Measurements from ENCODE around the gene LPCAT3.
A peak's percentile ranks its signal among the peaks of the same experiment; 100 is the strongest.
"Not testable (repeated sequence)": the region's sequence is repeated elsewhere in the genome, so short reads cannot be mapped to it uniquely, and the experiment has no call there.

The LPCAT3 gene

DNA sequence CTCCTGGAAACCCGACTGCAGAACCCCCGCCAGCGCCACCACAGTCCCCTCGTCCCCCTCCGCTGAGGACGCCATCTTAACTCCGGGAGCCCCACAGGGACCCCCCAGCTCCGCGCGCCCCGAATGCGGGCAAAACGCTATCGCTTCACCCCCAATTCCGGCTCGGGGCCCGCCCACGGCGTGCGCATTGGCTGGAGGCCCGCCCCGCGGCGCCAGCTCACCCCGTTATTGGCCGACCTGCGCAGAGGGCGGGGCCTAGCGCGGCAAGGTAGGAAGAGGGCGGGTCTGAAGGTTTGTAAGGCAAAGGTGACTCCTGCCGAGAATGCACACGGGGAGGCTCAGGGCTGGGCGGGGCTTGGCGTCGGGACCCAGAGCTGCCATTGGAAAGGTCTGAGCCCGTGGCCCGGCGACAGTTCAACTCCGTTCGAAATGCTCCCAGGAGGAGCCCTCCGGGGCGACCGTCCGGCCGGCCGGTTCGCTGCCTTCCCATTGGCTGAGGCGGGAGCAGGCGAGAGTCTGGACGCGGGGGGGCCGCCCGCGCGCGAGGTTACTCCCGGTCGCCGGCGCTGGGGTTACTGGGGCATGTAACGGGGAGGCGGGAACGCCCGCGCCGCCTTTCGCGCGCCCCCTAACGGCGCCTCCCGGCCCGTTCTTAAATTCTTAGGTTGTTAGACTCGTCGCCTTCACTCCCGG is at the start of gene LPCAT3:
Gene LPCAT3, minus strand, starts transcription at position 127 of the 693 bp plus-strand sequence. Its CDS starts 52 bp downstream, at position 75.
- ATAC-seq: peak; percentile 98
- DNase-seq: peak; percentile 97

GRCh38 chr12:7067096-7067495 is 48.8 kb upstream of the LPCAT3 start:
- no peak for ATAC-seq
- DNase-seq: no peak

GRCh38 chr12:7066596-7066995 is 48.3 kb upstream of the LPCAT3 start:
- no peak for ATAC-seq
- DNase-seq: no peak

GRCh38 chr12:7065073-7065623 is 46.9 kb upstream of the LPCAT3 start:
- DNase-seq (no peak), ATAC-seq (no peak)

DNA sequence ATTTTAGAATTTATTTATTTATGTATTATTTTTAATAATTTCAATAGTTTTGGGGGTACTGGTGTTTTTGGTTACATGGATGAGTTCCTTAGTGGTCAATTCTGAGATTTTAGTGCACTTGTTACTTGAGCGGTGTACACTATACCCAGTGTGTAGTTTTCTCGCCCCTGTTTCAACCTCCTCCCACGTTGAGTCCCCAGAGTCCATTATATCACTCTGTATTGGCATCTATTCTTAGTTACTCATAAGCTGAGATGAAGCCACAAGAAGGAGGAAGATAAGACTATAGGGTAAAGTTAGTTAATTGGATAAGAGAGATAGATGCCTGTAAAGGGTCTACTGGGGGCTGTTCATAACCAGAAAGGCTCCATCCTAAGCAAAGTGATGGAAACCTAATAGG is 46.2 kb upstream of the LPCAT3 start:
- no peak for DNase-seq
- no peak for ATAC-seq

DNA sequence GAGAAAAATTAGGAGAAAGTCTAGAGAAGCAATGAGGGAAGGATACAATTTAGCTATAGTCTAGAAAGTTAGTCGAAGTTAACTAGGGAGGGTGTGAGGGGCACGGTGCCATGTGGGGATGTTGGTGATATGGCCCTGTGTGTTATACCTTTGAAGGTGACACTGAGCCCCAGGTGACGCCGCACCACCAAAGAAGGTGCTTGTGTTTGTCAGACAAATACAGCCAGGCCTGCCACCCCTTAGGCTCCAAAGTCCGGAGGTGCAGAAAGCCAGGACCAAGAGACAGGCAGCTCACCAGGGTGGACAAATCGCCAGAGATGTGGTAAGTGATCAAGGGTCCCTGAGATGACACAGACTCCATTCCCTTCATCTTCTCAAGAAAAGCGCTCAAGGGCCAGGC is 43.3 kb upstream of the LPCAT3 start:
- DNase-seq: no peak
- ATAC-seq: no peak

DNA sequence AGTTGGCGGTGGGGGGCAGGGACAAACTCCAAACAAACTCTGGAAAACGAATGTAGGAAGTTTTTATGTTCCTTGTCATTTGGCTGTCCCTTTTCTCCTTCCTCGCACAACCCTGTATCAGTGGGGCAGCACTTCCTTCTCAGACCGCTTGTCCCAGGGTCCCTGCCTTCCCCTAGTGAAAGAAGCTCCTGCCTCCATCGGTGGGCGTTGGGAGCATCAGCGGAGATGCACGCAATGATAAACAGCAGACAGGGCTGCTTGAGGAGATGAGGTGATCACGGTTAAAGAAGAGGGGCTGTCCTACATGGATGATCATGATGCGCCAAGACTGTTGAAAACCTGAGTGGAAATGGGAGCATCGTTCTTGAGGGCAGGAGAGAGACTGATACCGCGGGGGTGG is 42.9 kb upstream of the LPCAT3 start:
- ATAC-seq (no peak), DNase-seq (no peak)

DNA sequence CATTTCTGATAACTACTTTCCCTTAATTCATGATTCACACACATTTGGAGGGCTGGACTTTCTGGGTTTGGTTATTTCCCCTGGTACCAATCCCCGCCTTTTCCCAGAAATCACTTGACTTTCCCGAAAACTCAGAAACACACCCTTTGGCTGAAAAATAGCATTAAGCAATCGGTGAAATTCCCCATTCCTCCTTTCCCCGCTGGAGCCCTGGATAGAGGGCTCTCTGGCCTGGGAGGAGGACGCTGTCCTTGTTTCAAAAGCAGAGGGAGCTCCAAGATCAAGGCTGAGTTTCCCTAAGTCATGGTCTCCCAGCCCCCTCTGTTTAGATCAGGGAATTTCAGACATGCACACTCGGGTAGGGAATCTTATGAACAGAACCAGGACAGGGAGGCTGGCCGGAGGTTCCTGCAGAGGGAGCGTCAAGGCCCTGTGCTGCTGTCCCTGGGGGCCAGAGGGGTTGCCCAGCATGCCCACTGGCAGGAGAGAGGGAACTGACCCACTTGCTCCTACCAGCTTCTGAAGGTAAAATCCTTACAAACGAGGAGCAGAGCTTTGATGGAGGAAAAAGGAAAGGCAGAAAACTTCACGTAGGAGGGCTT is 42.2 kb upstream of the LPCAT3 start, which contains the start of gene C1S:
Gene C1S, plus strand, starts transcription at position 366 of the 602 bp plus-strand sequence. CDS start 1,195 bp downstream, outside the sequence.
- ATAC-seq (no peak), DNase-seq (no peak)

DNA sequence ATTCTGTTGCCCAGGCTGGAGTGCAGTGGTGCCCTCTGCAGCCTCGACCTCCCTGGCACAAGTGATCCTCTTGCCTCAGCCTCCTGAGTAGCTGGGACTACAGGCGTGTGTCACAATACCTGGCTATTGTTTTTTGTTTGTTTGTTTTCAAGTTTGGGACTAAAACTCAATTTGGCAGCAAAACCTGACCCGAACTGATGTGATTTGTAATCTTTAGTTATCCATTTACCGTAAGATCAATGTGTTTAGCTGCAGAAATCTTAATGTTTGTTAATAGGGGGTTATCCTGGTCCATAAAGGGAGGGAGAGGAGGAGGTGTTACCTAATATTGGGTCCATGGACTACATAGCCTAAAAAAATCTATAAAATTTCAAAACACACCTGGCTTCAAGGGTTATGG is 41.5 kb upstream of the LPCAT3 start:
- ATAC-seq: no peak
- no peak for DNase-seq

- DNase-seq (no peak), ATAC-seq (no peak)
Observed at GRCh38 chr12:7058850-7059395, 40.6 kb upstream of the LPCAT3 start.

DNA sequence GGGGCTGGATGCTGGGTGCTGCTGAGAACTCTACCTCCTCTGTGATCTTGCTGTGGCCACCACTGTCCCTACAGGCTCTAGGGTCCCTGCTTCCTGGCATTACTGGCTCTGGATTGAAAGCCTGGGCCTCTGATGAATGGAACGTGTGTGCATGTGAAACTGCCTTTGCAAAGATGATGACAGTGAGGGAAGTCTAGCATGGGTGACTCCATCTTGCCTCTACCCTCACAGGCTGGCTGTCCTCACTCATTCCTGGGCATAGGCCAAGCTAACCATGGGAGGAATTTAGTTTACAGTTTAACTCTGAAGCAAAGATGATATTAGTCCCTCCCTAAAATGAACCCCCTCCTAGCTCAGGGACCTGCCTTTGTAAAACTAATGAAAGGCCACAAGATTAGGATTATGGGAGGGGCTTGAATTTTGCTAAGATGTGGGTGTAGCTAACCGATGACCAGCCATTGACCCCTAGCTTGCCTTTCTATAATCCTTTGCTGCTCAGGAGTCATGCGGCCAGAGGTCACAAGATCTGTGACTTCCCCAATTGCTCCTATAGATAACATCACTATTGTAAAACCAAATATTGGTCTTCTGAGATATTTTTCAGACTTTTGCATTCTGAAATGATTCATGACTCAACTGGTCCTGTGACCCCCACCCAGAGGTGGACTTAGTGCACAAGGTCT is 40.0 kb upstream of the LPCAT3 start:
- no peak for ATAC-seq

GRCh38 chr12:7055736-7056135 is 37.5 kb upstream of the LPCAT3 start:
- DNase-seq, ATAC-seq: not testable (repeated sequence)

More for the DNA sequence above, 40.0 kb upstream of the LPCAT3 start:
- no peak for DNase-seq

GRCh38 chr12:7054925-7055324 is 36.6 kb upstream of the LPCAT3 start:
- no peak for DNase-seq
- ATAC-seq: no peak

- ATAC-seq, DNase-seq: not testable (repeated sequence)
Observed at GRCh38 chr12:7049973-7050372, 31.7 kb upstream of the LPCAT3 start.

DNA sequence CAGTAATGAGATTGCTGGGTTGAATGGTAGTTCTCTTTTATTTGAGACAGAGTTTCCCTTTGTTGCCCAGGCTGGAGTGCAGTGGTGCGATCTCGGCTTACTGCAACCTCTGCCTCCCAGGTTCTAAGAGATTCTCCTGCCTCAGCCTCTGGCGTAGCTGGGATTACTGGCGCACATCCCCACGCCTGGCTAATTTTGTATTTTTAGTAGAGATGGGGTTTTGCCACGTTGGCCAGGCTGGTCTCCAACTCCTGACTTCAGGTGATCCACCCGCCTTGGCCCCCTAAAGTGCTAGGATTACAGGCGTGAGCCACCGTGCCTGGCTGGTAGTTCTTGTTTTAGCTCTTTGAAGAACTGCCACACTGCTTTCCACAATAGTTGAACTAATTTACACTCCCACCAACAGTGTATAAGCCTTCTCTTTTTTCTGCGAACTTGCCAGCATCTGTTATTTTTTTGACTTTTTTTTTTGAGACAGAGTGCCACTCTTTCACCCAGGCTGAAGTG is 31.2 kb upstream of the LPCAT3 start:
- not testable (repeated sequence) for ATAC-seq, DNase-seq

DNA sequence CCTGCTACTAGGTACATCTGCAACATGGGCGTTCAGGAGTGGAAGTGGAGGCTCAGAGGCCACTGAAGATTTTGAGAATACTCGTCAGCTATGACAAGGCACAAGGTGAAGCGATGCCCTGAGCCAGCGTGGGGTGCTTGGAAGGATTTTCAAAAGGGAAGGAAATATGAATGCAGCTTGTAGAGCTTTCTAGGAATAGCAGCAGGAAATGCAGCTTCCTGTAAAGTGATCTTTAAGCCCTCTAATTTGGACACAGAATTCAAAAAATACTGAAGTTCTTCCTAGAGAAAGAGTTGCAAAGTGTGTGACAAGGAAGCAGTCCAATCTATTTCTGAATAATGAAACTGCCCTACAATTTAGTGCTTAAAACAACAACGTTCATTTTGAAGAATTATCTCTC is 29.0 kb upstream of the LPCAT3 start:
- ATAC-seq: no peak

GRCh38 chr12:7046383-7047105 is 28.3 kb upstream of the LPCAT3 start:
- DNase-seq (no peak), ATAC-seq (no peak)

More for the DNA sequence above, 29.0 kb upstream of the LPCAT3 start:
- DNase-seq: no peak

GRCh38 chr12:7045913-7046312 is 27.6 kb upstream of the LPCAT3 start:
- DNase-seq: no peak
- ATAC-seq: no peak

GRCh38 chr12:7042842-7043241 is 24.6 kb upstream of the LPCAT3 start:
- no peak for ATAC-seq
- DNase-seq: no peak

- DNase-seq: no peak
- ATAC-seq: no peak
Observed at GRCh38 chr12:7039403-7039802, 21.1 kb upstream of the LPCAT3 start.

DNA sequence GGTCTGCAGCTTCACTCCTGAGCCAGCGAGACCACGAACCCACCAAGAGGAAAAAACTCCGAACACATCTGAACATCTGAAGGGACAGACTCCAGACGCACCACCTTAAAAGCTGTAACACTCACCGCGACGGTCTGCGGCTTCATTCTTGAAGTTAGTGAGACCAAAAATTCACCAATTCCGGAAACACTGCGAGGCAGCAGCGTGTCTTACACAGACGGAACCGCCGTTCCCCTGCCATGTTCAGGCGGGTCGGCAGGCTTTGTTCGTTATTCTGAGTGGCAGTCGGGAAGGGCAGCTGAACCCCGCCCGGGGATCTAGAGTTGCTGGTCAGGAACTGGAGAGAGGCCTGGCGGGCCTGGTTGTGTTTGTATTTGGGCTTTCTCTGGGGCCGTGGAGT is 20.3 kb upstream of the LPCAT3 start:
- DNase-seq (no peak), ATAC-seq (no peak)

DNA sequence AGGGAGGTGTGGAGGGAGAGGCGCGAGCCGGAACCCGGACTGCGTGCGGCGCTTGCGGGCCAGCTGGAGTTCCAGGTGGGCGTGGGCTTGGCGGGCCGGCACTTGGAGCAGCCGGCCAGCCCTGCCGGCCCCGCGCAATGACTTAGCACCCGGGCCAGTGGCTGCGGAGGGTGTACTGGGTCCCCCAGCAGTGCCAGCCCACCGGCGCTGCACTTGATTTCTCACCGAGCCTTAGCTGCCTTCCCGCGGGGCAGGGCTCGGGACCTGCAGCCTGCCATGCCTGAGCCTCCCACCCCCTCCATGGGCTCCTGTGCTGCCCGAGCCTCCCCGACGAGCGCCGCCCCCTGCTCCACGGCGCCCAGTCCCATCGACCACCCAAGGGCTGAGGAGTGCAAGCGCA is 19.1 kb upstream of the LPCAT3 start:
- ATAC-seq, DNase-seq: not testable (repeated sequence)

Measured in stimulated activated naive CD8-positive, alpha-beta T cell treated with anti-CD3 and anti-CD28 coated beads, Interleukin-15, Interleukin-2, amounts not matched to agents 100 U/mL and 50 U/mL, for 24 hours (primary cell).